Sigmoid colon (tissue), 4 donors: ENCODE data around the gene RUSC1.

Source experiments
- CTCF ChIP-seq, 4 experiments: fragments of 450-650 bp in 3 of 4; fragments of 200-600 bp in 1 of 4; IDR thresholded peaks; one replicate each; pipeline ENCODE4 v1.5.1; 2016 to 2019; ENCODE audit warnings: antibody characterized with exemption in 4 of 4, mild to moderate bottlenecking in 3 of 4, moderate library complexity in 2 of 4
- POLR2A ChIP-seq, 2 donors: fragments of 450-650 bp; IDR thresholded peaks; one replicate each; pipeline ENCODE4 v1.6.1; 2016; ENCODE audit warnings: antibody characterized with exemption in 2 of 2, mild to moderate bottlenecking in 2 of 2, moderate library complexity in 2 of 2
- POLR2AphosphoS5 ChIP-seq, 4 donors: sonication (generic); formaldehyde crosslinking; IDR thresholded peaks; one replicate each; pipeline ENCODE4 v1.6.1; 2017; ENCODE audit warnings: antibody characterized with exemption in 4 of 4

DNA sequence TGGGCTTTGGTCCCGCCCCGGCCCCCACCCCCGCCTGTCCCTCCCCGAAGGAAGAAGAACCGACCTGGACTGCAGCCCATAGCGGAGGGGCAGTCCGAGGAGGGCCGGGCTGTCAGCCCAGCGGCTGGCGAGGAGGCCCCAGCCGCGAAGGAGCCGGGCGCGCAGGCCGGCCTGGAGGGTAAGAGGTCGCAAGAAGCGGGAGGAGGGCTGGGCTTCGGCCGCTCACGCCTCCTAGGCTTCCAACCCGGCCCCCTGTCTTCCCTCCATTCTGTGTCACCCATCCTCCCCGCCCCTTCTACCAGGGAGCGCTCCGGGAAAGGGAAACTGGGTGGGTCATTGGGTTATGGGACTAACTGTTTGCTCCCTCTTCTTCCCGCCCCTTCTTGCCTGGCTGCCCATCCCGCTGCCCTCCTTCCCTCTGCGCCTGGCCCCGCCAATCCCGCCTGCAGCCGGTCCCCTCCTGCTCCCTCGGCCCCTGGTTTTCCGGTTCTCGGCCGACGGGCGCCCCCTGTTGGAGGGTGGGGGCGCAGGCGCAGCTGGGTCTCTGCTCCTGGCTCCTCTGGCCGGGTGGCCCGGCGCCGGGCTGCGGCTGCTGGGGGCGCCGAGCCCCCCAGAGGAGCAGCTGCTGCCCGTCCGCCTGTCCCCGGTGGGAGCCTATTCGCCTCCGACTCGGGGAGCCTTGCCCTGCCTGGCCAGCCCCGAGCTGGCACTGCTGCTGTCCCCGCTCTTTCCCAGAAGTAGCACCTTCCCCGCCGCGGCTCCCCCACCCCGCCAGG, 2.4 kb downstream of the RUSC1 start:
- TF ChIP-seq CTCF (IDR thresholded peaks at IDR 0.05) (peak; percentile 94 to 99 (median 95)), POLR2A (IDR thresholded peaks at IDR 0.05) (no peak), POLR2AphosphoS5 (IDR thresholded peaks at IDR 0.05) (peak; percentile 62 to 72 (median 72))
